ENCODE measurements around the gene FAM107B. TPM values are rescaled to one million over a fixed set of nuclear protein-coding genes. Genes with fewer than 3 reads are reported as not detected.

FAM107B gene
- total and polyA plus RNA-seq, 2 of the 4 experiments (the other 2 are of a cell fraction): 26.4 to 27.1 TPM

DNA sequence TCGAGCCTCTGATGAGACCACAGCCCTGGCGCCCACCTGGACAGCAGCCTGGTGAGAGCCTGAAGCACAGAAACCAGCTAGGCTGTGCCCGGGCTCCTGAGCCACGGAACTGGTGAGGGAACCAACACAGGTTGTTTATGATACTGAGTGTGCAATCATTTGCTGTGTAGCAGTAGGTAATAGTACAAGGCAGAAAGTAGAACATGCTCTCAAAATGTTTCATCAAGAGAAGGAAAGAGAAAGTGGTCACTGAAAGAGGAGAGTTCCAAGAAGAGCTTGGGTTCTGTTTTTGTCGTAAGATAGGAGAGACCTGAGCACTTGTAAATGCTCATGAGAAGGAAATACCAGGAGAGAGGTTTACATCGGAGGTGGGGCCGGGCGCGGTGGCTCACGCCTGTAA, 208.2 kb downstream of the FAM107B start:
- intact Hi-C loops (cut with micrococcal nuclease): no loop called here

More for the DNA sequence above, 208.2 kb downstream of the FAM107B start:
- 100% methylated on average over 5 of the region's 10 CpGs; no CpG with 5 or more reads in 1 of the 2 experiments for WGBS, 2 experiments (ENCODE audit: extremely low coverage in 2 of 2, insufficient read length in 1 of 2)
- no peak overlapping the region for H4K5ac ChIP-seq (ENCODE audit: low read depth, low read length)
- BruUV-seq (replicated peaks): no TSS peak
- no peak for DNase-seq
- H3K79me1 ChIP-seq (ENCODE audit: low read depth in 1 of 2, low read length in 2 of 2): peaks cover 37 to 76% of the 10 kb centered on the region in 2 experiments
- ChIA-PET CTCF (no interaction called here), POLR2A (ENCODE audit: unreplicated experiment) (no interaction called here)
- no peak overlapping the region for H3K27ac ChIP-seq (ENCODE audit: insufficient read depth, low read length)
- 0 out of 2 replicates have a peak overlapping the region, but pooled peaks have one; percentile 6 for H3K14ac ChIP-seq (replicated peaks; ENCODE audit: low read depth, low read length)
- no peak overlapping the region for H3K23ac ChIP-seq (ENCODE audit: low read depth, low read length)
- H3K9me3 ChIP-seq (ENCODE audit: control insufficient read depth, insufficient read depth, low read length): peaks cover 3% of the 10 kb centered on the region; the same call in 1 of the 2 replicates
- H3K4me2 ChIP-seq (ENCODE audit: low read depth, low read length): no peak overlapping the region
- no peak overlapping the region for H2BK15ac ChIP-seq (ENCODE audit: low read depth, low read length)
- no peak overlapping the region for H2AK9ac ChIP-seq (replicated peaks; ENCODE audit: low read depth, low read length, poor library complexity)
- no peak overlapping the region for H3K4me3 ChIP-seq (ENCODE audit: insufficient read depth, low read depth, low read length)
- H4K91ac ChIP-seq (ENCODE audit: insufficient read depth, low read depth, low read length): no peak overlapping the region
- no peak overlapping the region for H4K8ac ChIP-seq (ENCODE audit: low read depth in 2 of 2, low read length in 2 of 2)
- H2BK120ac ChIP-seq (ENCODE audit: low read depth, low read length): no peak overlapping the region
- in situ Hi-C loops (cut with MboI; ENCODE audit: low sequenced_read_pairs): no loop called here
- no peak overlapping the region for H3K56ac ChIP-seq (ENCODE audit: extremely low read depth, insufficient read depth, low read length)
- TF ChIP-seq FOS (IDR thresholded peaks at IDR 0.05; ENCODE audit: low read depth, low read length) (no peak), POLR2A (IDR thresholded peaks at IDR 0.05; ENCODE audit: low read depth, low read length) (no peak), MAZ (IDR thresholded peaks at IDR 0.05; ENCODE audit: borderline replicate concordance, low read depth, low read length) (no peak), MXI1 (IDR thresholded peaks at IDR 0.05; ENCODE audit: borderline replicate concordance, low read depth, low read length) (no peak), MAFK (IDR thresholded peaks at IDR 0.05; ENCODE audit: low read depth, low read length) (no peak), BHLHE40 (IDR thresholded peaks at IDR 0.05; ENCODE audit: low read depth, low read length) (no peak), NFE2L2 (IDR thresholded peaks at IDR 0.05; ENCODE audit: low read depth, low read length) (no peak), RFX5 (IDR thresholded peaks at IDR 0.05; ENCODE audit: low read depth, low read length) (no peak), RCOR1 (IDR thresholded peaks at IDR 0.05; ENCODE audit: insufficient replicate concordance, low read length) (no peak), CHD1 (IDR thresholded peaks at IDR 0.05; ENCODE audit: low read depth, low read length) (no peak), SMC3 (IDR thresholded peaks at IDR 0.05; ENCODE audit: low read depth, low read length) (no peak), RAD21 (IDR thresholded peaks at IDR 0.05; ENCODE audit: low read length) (no peak), CEBPB (IDR thresholded peaks at IDR 0.05; ENCODE audit: low read depth, low read length) (no peak)
- TF ChIP-seq, protein P1, sequence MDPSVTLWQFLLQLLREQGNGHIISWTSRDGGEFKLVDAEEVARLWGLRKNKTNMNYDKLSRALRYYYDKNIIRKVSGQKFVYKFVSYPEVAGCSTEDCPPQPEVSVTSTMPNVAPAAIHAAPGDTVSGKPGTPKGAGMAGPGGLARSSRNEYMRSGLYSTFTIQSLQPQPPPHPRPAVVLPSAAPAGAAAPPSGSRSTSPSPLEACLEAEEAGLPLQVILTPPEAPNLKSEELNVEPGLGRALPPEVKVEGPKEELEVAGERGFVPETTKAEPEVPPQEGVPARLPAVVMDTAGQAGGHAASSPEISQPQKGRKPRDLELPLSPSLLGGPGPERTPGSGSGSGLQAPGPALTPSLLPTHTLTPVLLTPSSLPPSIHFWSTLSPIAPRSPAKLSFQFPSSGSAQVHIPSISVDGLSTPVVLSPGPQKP (IDR thresholded peaks at IDR 0.05; ENCODE audit: borderline replicate concordance, low read depth, low read length): no peak
- TF ChIP-seq, protein P2, sequence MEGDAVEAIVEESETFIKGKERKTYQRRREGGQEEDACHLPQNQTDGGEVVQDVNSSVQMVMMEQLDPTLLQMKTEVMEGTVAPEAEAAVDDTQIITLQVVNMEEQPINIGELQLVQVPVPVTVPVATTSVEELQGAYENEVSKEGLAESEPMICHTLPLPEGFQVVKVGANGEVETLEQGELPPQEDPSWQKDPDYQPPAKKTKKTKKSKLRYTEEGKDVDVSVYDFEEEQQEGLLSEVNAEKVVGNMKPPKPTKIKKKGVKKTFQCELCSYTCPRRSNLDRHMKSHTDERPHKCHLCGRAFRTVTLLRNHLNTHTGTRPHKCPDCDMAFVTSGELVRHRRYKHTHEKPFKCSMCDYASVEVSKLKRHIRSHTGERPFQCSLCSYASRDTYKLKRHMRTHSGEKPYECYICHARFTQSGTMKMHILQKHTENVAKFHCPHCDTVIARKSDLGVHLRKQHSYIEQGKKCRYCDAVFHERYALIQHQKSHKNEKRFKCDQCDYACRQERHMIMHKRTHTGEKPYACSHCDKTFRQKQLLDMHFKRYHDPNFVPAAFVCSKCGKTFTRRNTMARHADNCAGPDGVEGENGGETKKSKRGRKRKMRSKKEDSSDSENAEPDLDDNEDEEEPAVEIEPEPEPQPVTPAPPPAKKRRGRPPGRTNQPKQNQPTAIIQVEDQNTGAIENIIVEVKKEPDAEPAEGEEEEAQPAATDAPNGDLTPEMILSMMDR (conservative IDR thresholded peaks at IDR 0.05; ENCODE audit: low read depth, low read length): no peak
- TF ChIP-seq, protein P3, sequence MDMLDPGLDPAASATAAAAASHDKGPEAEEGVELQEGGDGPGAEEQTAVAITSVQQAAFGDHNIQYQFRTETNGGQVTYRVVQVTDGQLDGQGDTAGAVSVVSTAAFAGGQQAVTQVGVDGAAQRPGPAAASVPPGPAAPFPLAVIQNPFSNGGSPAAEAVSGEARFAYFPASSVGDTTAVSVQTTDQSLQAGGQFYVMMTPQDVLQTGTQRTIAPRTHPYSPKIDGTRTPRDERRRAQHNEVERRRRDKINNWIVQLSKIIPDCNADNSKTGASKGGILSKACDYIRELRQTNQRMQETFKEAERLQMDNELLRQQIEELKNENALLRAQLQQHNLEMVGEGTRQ (IDR thresholded peaks at IDR 0.05; ENCODE audit: low read depth, low read length): no peak
- H3K27me3 ChIP-seq (ENCODE audit: control insufficient read depth, insufficient read depth, low read length): no peaks in the 10 kb centered on the region
- H4K20me1 ChIP-seq (ENCODE audit: insufficient read depth, low read length): peaks cover 68% of the 10 kb centered on the region
- H2BK5ac ChIP-seq (ENCODE audit: low read depth, low read length, poor library complexity, severe bottlenecking): no peak overlapping the region
- H2AK5ac ChIP-seq (ENCODE audit: low read depth, low read length): no peak overlapping the region
- peaks cover 20% of the 10 kb centered on the region for H3K9me1 ChIP-seq (ENCODE audit: insufficient read depth, low read length)
- dilution Hi-C loops (cut with HindIII; ENCODE audit: low sequenced_read_pairs, unreplicated experiment): no loop called here
- H2BK20ac ChIP-seq (ENCODE audit: low read depth, low read length): no peak overlapping the region
- H2AFZ ChIP-seq (replicated peaks; ENCODE audit: low read length, poor library complexity): no peak overlapping the region
- no peak for ATAC-seq (ENCODE audit: low read depth)
- no peak overlapping the region for H3K18ac ChIP-seq (ENCODE audit: low read depth, low read length)
- peaks cover 9% of the 10 kb centered on the region for H3K4me1 ChIP-seq (ENCODE audit: control insufficient read depth, insufficient read depth, low read length)
- H3K36me3 ChIP-seq (ENCODE audit: control insufficient read depth, insufficient read depth, low read length): peaks cover 27% of the 10 kb centered on the region
- no peak overlapping the region for H3K9ac ChIP-seq (ENCODE audit: low read depth, low read length)
- H3K4ac ChIP-seq (ENCODE audit: low read depth, low read length): no peak overlapping the region

Data from IMR-90 (cell line).